Breast epithelium (tissue), 3 donors: ENCODE results near the gene DACH1.

Source experiments
- POLR2A ChIP-seq: fragments of 450-650 bp; IDR thresholded peaks from one replicate; pipeline ENCODE4 v1.6.1; 2016; ENCODE audit warnings: antibody characterized with exemption, mild to moderate bottlenecking, moderate library complexity
- TF ChIP-seq, protein P1 (sequence below), 3 donors: fragments of 450-650 bp; IDR thresholded peaks; one replicate each; pipeline ENCODE4 v1.5.1; 2016 to 2017; ENCODE audit warnings: antibody characterized with exemption in 3 of 3, mild to moderate bottlenecking in 3 of 3, moderate library complexity in 3 of 3

DNA sequence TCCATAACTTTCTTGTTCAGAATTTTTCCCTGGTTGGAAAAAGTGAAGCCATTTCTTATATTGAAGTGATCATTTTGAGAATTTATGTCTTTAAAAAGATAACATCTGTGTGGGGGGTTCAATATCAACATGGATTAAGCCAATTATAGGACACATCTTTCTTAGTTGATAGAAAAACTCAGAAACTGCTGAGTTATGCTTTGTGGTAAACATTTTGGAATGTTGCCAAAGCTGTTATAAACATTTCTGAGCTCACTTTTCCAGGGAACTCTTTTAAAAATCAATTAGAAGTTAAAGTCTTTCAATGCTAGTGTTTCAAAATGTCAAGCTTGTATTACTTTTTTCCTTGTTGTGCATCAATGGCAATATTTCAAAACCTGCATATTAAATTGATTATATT lies 248.8 kb downstream of the DACH1 start:
- TF ChIP-seq, protein P1, sequence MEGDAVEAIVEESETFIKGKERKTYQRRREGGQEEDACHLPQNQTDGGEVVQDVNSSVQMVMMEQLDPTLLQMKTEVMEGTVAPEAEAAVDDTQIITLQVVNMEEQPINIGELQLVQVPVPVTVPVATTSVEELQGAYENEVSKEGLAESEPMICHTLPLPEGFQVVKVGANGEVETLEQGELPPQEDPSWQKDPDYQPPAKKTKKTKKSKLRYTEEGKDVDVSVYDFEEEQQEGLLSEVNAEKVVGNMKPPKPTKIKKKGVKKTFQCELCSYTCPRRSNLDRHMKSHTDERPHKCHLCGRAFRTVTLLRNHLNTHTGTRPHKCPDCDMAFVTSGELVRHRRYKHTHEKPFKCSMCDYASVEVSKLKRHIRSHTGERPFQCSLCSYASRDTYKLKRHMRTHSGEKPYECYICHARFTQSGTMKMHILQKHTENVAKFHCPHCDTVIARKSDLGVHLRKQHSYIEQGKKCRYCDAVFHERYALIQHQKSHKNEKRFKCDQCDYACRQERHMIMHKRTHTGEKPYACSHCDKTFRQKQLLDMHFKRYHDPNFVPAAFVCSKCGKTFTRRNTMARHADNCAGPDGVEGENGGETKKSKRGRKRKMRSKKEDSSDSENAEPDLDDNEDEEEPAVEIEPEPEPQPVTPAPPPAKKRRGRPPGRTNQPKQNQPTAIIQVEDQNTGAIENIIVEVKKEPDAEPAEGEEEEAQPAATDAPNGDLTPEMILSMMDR (IDR thresholded peaks at IDR 0.05): no peak
- no peak for TF ChIP-seq POLR2A
